ENCODE measurements around the gene SND1.
"Not testable (repeated sequence)": the region's sequence is repeated elsewhere in the genome, so short reads cannot be mapped to it uniquely, and the experiment has no call there.

Gene SND1

GRCh38 chr7:127959770-127960169 lies 307.8 kb downstream of the SND1 start:
- Histone ChIP-seq H3K9me2 (replicated peaks; ENCODE audit: control insufficient read depth, low read length) (no peaks in the 10 kb centered on the region), H4K20me1 (ENCODE audit: control insufficient read depth, insufficient read depth, low read depth, low read length) (no peaks in the 10 kb centered on the region), H3K79me2 (ENCODE audit: control insufficient read depth, low read length) (no peaks in the 10 kb centered on the region), H3K4me2 (ENCODE audit: low read length) (no peak overlapping the region), H3K9me3 (ENCODE audit: control insufficient read depth, insufficient read depth, low read length) (no peaks in the 10 kb centered on the region), H3K27me3 (ENCODE audit: control insufficient read depth, low read length) (no peaks in the 10 kb centered on the region), H3F3A (ENCODE audit: control insufficient read depth, insufficient read depth) (no peaks in the 10 kb centered on the region), H3K4me3 (ENCODE audit: low read length) (no peak overlapping the region), H3K27ac (ENCODE audit: low read depth, low read length) (no peak overlapping the region), H3K36me3 (ENCODE audit: control insufficient read depth, low read length) (peaks cover 39% of the 10 kb centered on the region), H3K4me1 (ENCODE audit: control insufficient read depth, low read length) (no peaks in the 10 kb centered on the region)
- TF ChIP-seq EZH2phosphoT487 (IDR thresholded peaks at IDR 0.05; ENCODE audit: borderline replicate concordance, low read length), result no peak
- TF ChIP-seq CTCF (IDR thresholded peaks at IDR 0.05; ENCODE audit: low read depth, low read length, poor library complexity, severe bottlenecking), result no peak

- Histone ChIP-seq H3K9me3 (ENCODE audit: control insufficient read depth, insufficient read depth, low read length) (no peaks in the 10 kb centered on the region), H3K4me3 (ENCODE audit: low read length) (no peak overlapping the region), H3K36me3 (ENCODE audit: control insufficient read depth, low read length) (peaks cover 37% of the 10 kb centered on the region), H3K27me3 (ENCODE audit: control insufficient read depth, low read length) (no peaks in the 10 kb centered on the region), H4K20me1 (ENCODE audit: control insufficient read depth, insufficient read depth, low read depth, low read length) (no peaks in the 10 kb centered on the region), H3K27ac (ENCODE audit: low read depth, low read length) (no peak overlapping the region), H3K4me2 (ENCODE audit: low read length) (no peak overlapping the region), H3K4me1 (ENCODE audit: control insufficient read depth, low read length) (no peaks in the 10 kb centered on the region; the same call in 1 of the 2 replicates), H3K9me2 (replicated peaks; ENCODE audit: control insufficient read depth, low read length) (no peaks in the 10 kb centered on the region), H3F3A (ENCODE audit: control insufficient read depth, insufficient read depth) (no peaks in the 10 kb centered on the region), H3K79me2 (ENCODE audit: control insufficient read depth, low read length) (no peaks in the 10 kb centered on the region)
- no peak for TF ChIP-seq CTCF (IDR thresholded peaks at IDR 0.05; ENCODE audit: low read depth, low read length, poor library complexity, severe bottlenecking)
- TF ChIP-seq EZH2phosphoT487 (IDR thresholded peaks at IDR 0.05; ENCODE audit: borderline replicate concordance, low read length), result no peak
Observed at GRCh38 chr7:127961786-127962453, 309.9 kb downstream of the SND1 start.

GRCh38 chr7:127962589-127963361 lies 310.8 kb downstream of the SND1 start:
- H3K79me2 ChIP-seq (ENCODE audit: control insufficient read depth, low read length), result no peaks in the 10 kb centered on the region
- H3K9me3 ChIP-seq (ENCODE audit: control insufficient read depth, insufficient read depth, low read length), result no peaks in the 10 kb centered on the region
- H3K27ac ChIP-seq (ENCODE audit: low read depth, low read length), result no peak overlapping the region
- TF ChIP-seq CTCF (IDR thresholded peaks at IDR 0.05; ENCODE audit: low read depth, low read length, poor library complexity, severe bottlenecking) (no peak), EZH2phosphoT487 (IDR thresholded peaks at IDR 0.05; ENCODE audit: borderline replicate concordance, low read length) (no peak)
- peaks cover under 1% of the 10 kb centered on the region; the same call in 1 of the 2 replicates for H3K4me1 ChIP-seq (ENCODE audit: control insufficient read depth, low read length)
- peaks cover 37% of the 10 kb centered on the region for H3K36me3 ChIP-seq (ENCODE audit: control insufficient read depth, low read length)
- H3K4me2 ChIP-seq (ENCODE audit: low read length), result no peak overlapping the region
- no peak overlapping the region for H3K4me3 ChIP-seq (ENCODE audit: low read length)
- no peaks in the 10 kb centered on the region for H3F3A ChIP-seq (ENCODE audit: control insufficient read depth, insufficient read depth)
- no peaks in the 10 kb centered on the region for H3K27me3 ChIP-seq (ENCODE audit: control insufficient read depth, low read length)
- no peaks in the 10 kb centered on the region for H3K9me2 ChIP-seq (replicated peaks; ENCODE audit: control insufficient read depth, low read length)
- H4K20me1 ChIP-seq (ENCODE audit: control insufficient read depth, insufficient read depth, low read depth, low read length), result no peaks in the 10 kb centered on the region; the same call in 1 of the 2 replicates

- not testable (repeated sequence) for H3K79me2 ChIP-seq (ENCODE audit: control insufficient read depth, low read length); H3F3A ChIP-seq (ENCODE audit: control insufficient read depth, insufficient read depth)
Observed at GRCh38 chr7:127963850-127964249, 311.9 kb downstream of the SND1 start.

More at GRCh38 chr7:127963850-127964249, 311.9 kb downstream of the SND1 start:
- not testable (repeated sequence) for H3K27ac ChIP-seq (ENCODE audit: low read depth, low read length); H3K9me2 ChIP-seq (replicated peaks; ENCODE audit: control insufficient read depth, low read length); H4K20me1 ChIP-seq (ENCODE audit: control insufficient read depth, insufficient read depth, low read depth, low read length); H3K4me1 ChIP-seq (ENCODE audit: control insufficient read depth, low read length); H3K9me3 ChIP-seq (ENCODE audit: control insufficient read depth, insufficient read depth, low read length); H3K4me2 ChIP-seq (ENCODE audit: low read length); H3K4me3 ChIP-seq (ENCODE audit: low read length); H3K27me3 ChIP-seq (ENCODE audit: control insufficient read depth, low read length)
- H3K36me3 ChIP-seq (ENCODE audit: control insufficient read depth, low read length), result peaks cover 34% of the 10 kb centered on the region
